ENCODE data around the gene BORCS8. TPM values are rescaled to one million over a fixed set of nuclear protein-coding genes. Genes with fewer than 3 reads are reported as not detected.

Gene BORCS8
- total and polyA plus RNA-seq, 2 of the 4 experiments (the other 2 are of a cell fraction), result 16.7 to 33.9 TPM

DNA sequence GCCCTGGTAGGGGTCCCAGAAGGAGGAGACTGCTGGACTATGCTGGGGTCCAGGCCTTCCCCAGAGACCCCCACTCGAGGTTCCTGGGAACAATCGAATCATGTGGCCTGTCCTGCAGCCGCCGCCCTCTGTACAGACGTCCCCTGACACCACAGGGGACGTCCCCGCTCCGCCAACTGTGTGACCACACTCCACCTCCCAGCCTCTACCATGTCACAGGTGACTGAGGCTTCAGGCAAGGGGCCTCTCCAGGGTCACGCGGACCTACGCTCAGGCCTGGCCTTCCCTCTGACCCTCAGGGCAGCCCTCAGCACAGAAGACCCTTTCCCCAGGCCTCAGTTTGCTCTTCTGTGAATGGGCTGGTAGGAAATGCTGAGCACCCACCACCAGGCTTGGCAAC lies 40.5 kb downstream of the BORCS8 start:
- Histone ChIP-seq H4K8ac (ENCODE audit: low read depth in 2 of 2, low read length in 2 of 2) (no peak overlapping the region), H3K14ac (replicated peaks; ENCODE audit: low read depth, low read length) (no peak overlapping the region), H4K5ac (ENCODE audit: low read depth, low read length) (no peak overlapping the region), H3K56ac (ENCODE audit: extremely low read depth, insufficient read depth, low read length) (no peak overlapping the region), H2BK20ac (ENCODE audit: low read depth, low read length) (no peak overlapping the region), H3K9ac (ENCODE audit: low read depth, low read length) (no peak overlapping the region), H2AK5ac (ENCODE audit: low read depth, low read length) (no peak overlapping the region), H3K27ac (ENCODE audit: insufficient read depth, low read length) (no peak overlapping the region), H2BK120ac (ENCODE audit: low read depth, low read length) (no peak overlapping the region), H3K18ac (ENCODE audit: low read depth, low read length) (no peak overlapping the region), H4K20me1 (ENCODE audit: insufficient read depth, low read length) (no peaks in the 10 kb centered on the region), H2AK9ac (replicated peaks; ENCODE audit: low read depth, low read length, poor library complexity) (no peak overlapping the region), H3K4me3 (ENCODE audit: insufficient read depth, low read depth, low read length) (no peak overlapping the region), H2BK15ac (ENCODE audit: low read depth, low read length) (no peak overlapping the region), H3K9me1 (ENCODE audit: insufficient read depth, low read length) (no peaks in the 10 kb centered on the region), H2AFZ (replicated peaks; ENCODE audit: low read length, poor library complexity) (no peak overlapping the region), H3K27me3 (ENCODE audit: control insufficient read depth, insufficient read depth, low read length) (no peaks in the 10 kb centered on the region), H2BK5ac (ENCODE audit: low read depth, low read length, poor library complexity, severe bottlenecking) (no peak overlapping the region), H3K4me1 (ENCODE audit: control insufficient read depth, insufficient read depth, low read length) (no peaks in the 10 kb centered on the region), H3K4ac (ENCODE audit: low read depth, low read length) (no peak overlapping the region), H3K4me2 (ENCODE audit: low read depth, low read length) (no peak overlapping the region), H3K9me3 (ENCODE audit: control insufficient read depth, insufficient read depth, low read length) (peaks cover 6% of the 10 kb centered on the region; the same call in 1 of the 2 replicates), H3K23ac (ENCODE audit: low read depth, low read length) (no peak overlapping the region), H4K91ac (ENCODE audit: insufficient read depth, low read depth, low read length) (no peak overlapping the region), H3K79me1 (ENCODE audit: low read depth in 1 of 2, low read length in 2 of 2) (no peaks in the 10 kb centered on the region), H3K36me3 (ENCODE audit: control insufficient read depth, insufficient read depth, low read length) (peaks cover 15% of the 10 kb centered on the region)
- DNase-seq (no peak), ATAC-seq (ENCODE audit: low read depth) (no peak)
- 84% methylated on average over 7 of the region's 11 CpGs; no CpG with 5 or more reads in 1 of the 2 experiments for WGBS, 2 experiments (ENCODE audit: extremely low coverage in 2 of 2, insufficient read length in 1 of 2)
- no TSS peak for BruUV-seq (replicated peaks)
- ChIA-PET CTCF (no interaction called here), POLR2A (ENCODE audit: unreplicated experiment) (no interaction called here)
- TF ChIP-seq CEBPB (IDR thresholded peaks at IDR 0.05; ENCODE audit: low read depth, low read length) (no peak), MXI1 (IDR thresholded peaks at IDR 0.05; ENCODE audit: borderline replicate concordance, low read depth, low read length) (no peak), RFX5 (IDR thresholded peaks at IDR 0.05; ENCODE audit: low read depth, low read length) (no peak), CTCF (conservative IDR thresholded peaks at IDR 0.05; ENCODE audit: low read depth, low read length) (no peak), BHLHE40 (IDR thresholded peaks at IDR 0.05; ENCODE audit: low read depth, low read length) (no peak), RCOR1 (IDR thresholded peaks at IDR 0.05; ENCODE audit: insufficient replicate concordance, low read length) (no peak), MAZ (IDR thresholded peaks at IDR 0.05; ENCODE audit: borderline replicate concordance, low read depth, low read length) (no peak), SMC3 (IDR thresholded peaks at IDR 0.05; ENCODE audit: low read depth, low read length) (no peak), FOS (IDR thresholded peaks at IDR 0.05; ENCODE audit: low read depth, low read length) (no peak), MAFK (IDR thresholded peaks at IDR 0.05; ENCODE audit: low read depth, low read length) (no peak), CHD1 (IDR thresholded peaks at IDR 0.05; ENCODE audit: low read depth, low read length) (no peak), POLR2A (IDR thresholded peaks at IDR 0.05; ENCODE audit: low read depth, low read length) (no peak)
- intact Hi-C loops (cut with micrococcal nuclease) (no loop called here), in situ Hi-C loops (cut with MboI; ENCODE audit: low sequenced_read_pairs) (no loop called here), dilution Hi-C loops (cut with HindIII; ENCODE audit: low sequenced_read_pairs, unreplicated experiment) (no loop called here)

Measured in IMR-90 (cell line).